SK-N-SH (cell line): ENCODE measurements around the gene SUPT20H. TPM values are rescaled to one million over a fixed set of nuclear protein-coding genes. Genes with fewer than 3 reads are reported as not detected.

Source experiments
- CTCF ChIA-PET: fragments of 300-600, 350-600 bp; formaldehyde crosslinking; extraction: SDS; loops from one replicate; lab custom pipeline; 2021; lab: Yijun Ruan, JAX
- POLR2A ChIA-PET: fragments of 350-600 bp; sonication (Branson Sonifier 250); formaldehyde crosslinking; extraction: SDS; loops from one replicate; lab custom pipeline; 2020; ENCODE audit warnings: antibody characterized with exemption, inconsistent platforms; lab: Yijun Ruan, JAX
- DNase-seq: peaks from one replicate; pipeline ENCODE4 v3.0.0; 2012
- H2AFZ ChIP-seq: fragments of 200-600 bp; sonication (generic); 2 replicates; pipeline ENCODE4 v1.8.1; 2016; ENCODE audit warnings: antibody characterized with exemption, mild to moderate bottlenecking, low read depth
- H3F3A ChIP-seq: fragments of 200-600 bp; sonication (generic); replicated peaks from 2 replicates; pipeline ENCODE3; 2016; ENCODE audit warnings: antibody characterized with exemption, mild to moderate bottlenecking; ENCODE audit not compliant: insufficient read depth
- H3K27ac ChIP-seq, 2 experiments: fragments of 200-500 bp in 1 of 2; fragments of 200-600 bp in 1 of 2; sonication (Bioruptor generic) in 1 of 2; sonication (generic), shearing (Covaris generic) in 1 of 2; 2 replicates each; pipeline versions ENCODE4 v1.5.1 to v1.6.1; 2014 to 2016; ENCODE audit warnings: low read depth in 2 of 2, inconsistent platforms in 1 of 2, low read length in 1 of 2, mild to moderate bottlenecking in 1 of 2, mixed read lengths in 1 of 2
- H3K27me3 ChIP-seq: fragments of 200-600 bp; sonication (generic), shearing (Covaris generic); 2 replicates; pipeline ENCODE4 v1.6.1; 2016; ENCODE audit warnings: mixed run types; ENCODE audit not compliant: insufficient read depth
- H3K36me3 ChIP-seq, 2 experiments: fragments of 200-500 bp in 1 of 2; fragments of 200-600 bp in 1 of 2; sonication (Bioruptor generic) in 1 of 2; sonication (generic) in 1 of 2; replicated peaks in 1 of 2; 2 replicates each; pipeline versions ENCODE3 to v1.5.1; 2014 to 2016; ENCODE audit warnings: low read length in 1 of 2, mild to moderate bottlenecking in 1 of 2; ENCODE audit not compliant: insufficient read depth in 2 of 2, control insufficient read depth in 1 of 2
- H3K4me1 ChIP-seq, 2 experiments: fragments of 200-500 bp in 1 of 2; fragments of 200-600 bp in 1 of 2; sonication (Bioruptor generic) in 1 of 2; sonication (generic), shearing (Covaris generic) in 1 of 2; 2 replicates each; pipeline versions ENCODE4 v1.5.1 to v1.6.1; 2014 to 2016; ENCODE audit warnings: low read depth in 1 of 2, low read length in 1 of 2, mixed run types in 1 of 2; ENCODE audit not compliant: insufficient read depth in 2 of 2, control insufficient read depth in 1 of 2
- H3K4me2 ChIP-seq: fragments of 200-600 bp; sonication (generic), shearing (Covaris generic); 2 replicates; pipeline ENCODE4 v1.6.1; 2017; ENCODE audit warnings: mixed run types
- H3K4me3 ChIP-seq, 2 experiments: fragments of 200-500 bp in 1 of 2; fragments of 200-600 bp in 1 of 2; sonication (Bioruptor generic) in 1 of 2; sonication (generic), shearing (Covaris generic) in 1 of 2; 2 replicates each; pipeline versions ENCODE4 v1.5.1 to v1.8.1; 2014 to 2016; ENCODE audit warnings: low read depth in 2 of 2, inconsistent platforms in 1 of 2, low read length in 1 of 2, mild to moderate bottlenecking in 1 of 2, mixed read lengths in 1 of 2, moderate library complexity in 1 of 2
- H3K79me2 ChIP-seq: fragments of 200-600 bp; sonication (generic); 2 replicates; pipeline ENCODE4 v1.8.1; 2017; ENCODE audit warnings: mild to moderate bottlenecking; ENCODE audit not compliant: insufficient read depth
- H3K9ac ChIP-seq: fragments of 200-600 bp; sonication (generic); 2 replicates; pipeline ENCODE4 v1.6.1; 2017; ENCODE audit warnings: mixed run types
- H3K9me2 ChIP-seq: fragments of 200-600 bp; sonication (generic); 2 replicates; pipeline ENCODE4 v1.6.1; 2017; ENCODE audit warnings: mixed run types
- H3K9me3 ChIP-seq: fragments of 200-600 bp; sonication (generic); 2 replicates; pipeline ENCODE4 v1.6.1; 2017; ENCODE audit warnings: mixed run types, mild to moderate bottlenecking, moderate library complexity
- H4K20me1 ChIP-seq: fragments of 200-600 bp; sonication (generic); 2 replicates; pipeline ENCODE4 v1.6.1; 2017; ENCODE audit warnings: mild to moderate bottlenecking, mixed run types; ENCODE audit not compliant: insufficient read depth
- EP300 ChIP-seq, 2 experiments: IDR thresholded peaks; 2 replicates each; pipeline versions ENCODE4 v1.4.0 to v1.6.1; 2012; ENCODE audit warnings: borderline replicate concordance in 1 of 2, low read depth in 1 of 2, low read length in 1 of 2
- FOSL2 ChIP-seq: IDR thresholded peaks from 2 replicates; pipeline ENCODE4 v1.4.0; 2012; ENCODE audit warnings: low read depth, mild to moderate bottlenecking, moderate library complexity, borderline replicate concordance
- FOXJ3 ChIP-seq: sonication (generic); formaldehyde crosslinking; IDR thresholded peaks from 2 replicates; pipeline ENCODE4 v1.5.1; 2020; ENCODE audit warnings: mild to moderate bottlenecking, missing genetic modification reagents
- GATA2 ChIP-seq: sonication (generic); formaldehyde crosslinking; IDR thresholded peaks from 2 replicates; pipeline ENCODE4 v1.5.0; 2020; ENCODE audit warnings: mild to moderate bottlenecking, missing genetic modification reagents
- JUND ChIP-seq: IDR thresholded peaks from 2 replicates; pipeline ENCODE4 v1.4.0; 2012
- MAX ChIP-seq: IDR thresholded peaks from 2 replicates; pipeline ENCODE4 v1.4.0; 2012; ENCODE audit warnings: low read depth
- MEF2A ChIP-seq: IDR thresholded peaks from 2 replicates; pipeline ENCODE4 v1.4.0; 2012; ENCODE audit warnings: low read depth, borderline replicate concordance
- MXI1 ChIP-seq: IDR thresholded peaks from 2 replicates; pipeline ENCODE4 v1.6.1; 2012; ENCODE audit warnings: mild to moderate bottlenecking, low read depth, low read length, improper control_type of control experiment
- PBX3 ChIP-seq: IDR thresholded peaks from 2 replicates; pipeline ENCODE4; 2012
- POLR2AphosphoS5 ChIP-seq: IDR thresholded peaks from 2 replicates; pipeline ENCODE4 v1.6.1; 2012; ENCODE audit warnings: low read depth, low read length
- RAD21 ChIP-seq: IDR thresholded peaks from 2 replicates; pipeline ENCODE4 v1.6.1; 2012; ENCODE audit warnings: mild to moderate bottlenecking, low read length
- RCOR1 ChIP-seq: fragments of 150-350 bp; IDR thresholded peaks from 2 replicates; pipeline ENCODE4 v1.6.1; 2017; ENCODE audit warnings: antibody characterized with exemption, low read length
- SIN3A ChIP-seq: IDR thresholded peaks from 2 replicates; pipeline ENCODE4 v1.6.1; 2012; ENCODE audit warnings: low read depth, mild to moderate bottlenecking, low read length, moderate library complexity, borderline replicate concordance
- SMC3 ChIP-seq: IDR thresholded peaks from 2 replicates; pipeline ENCODE4 v1.6.1; 2012; ENCODE audit warnings: low read depth, low read length, improper control_type of control experiment
- TCF12 ChIP-seq: IDR thresholded peaks from 2 replicates; pipeline ENCODE4 v1.4.0; 2012
- TEAD4 ChIP-seq: IDR thresholded peaks from 2 replicates; pipeline ENCODE4 v1.4.0; 2012; ENCODE audit warnings: mild to moderate bottlenecking, borderline replicate concordance; ENCODE audit not compliant: insufficient read depth
- YY1 ChIP-seq: IDR thresholded peaks from 2 replicates; pipeline ENCODE4 v1.4.0; 2012; ENCODE audit warnings: low read depth, mild to moderate bottlenecking
- WGBS: methylation state at CpG from one replicate; pipeline ENCODE4 v1.1.6; 2017; ENCODE audit warnings: low lambda C conversion rate; 5-methylcytosine and 5-hydroxymethylcytosine counted together
- polyA plus RNA-seq, 3 experiments: library from polyadenylated mRNA; depleted of rRNA; stranded (reverse); fragments of >200 nt; gene quantifications; 2 replicates each; pipeline ENCODE4 v1.2.3, GENCODE V29; 2012
- TF ChIP-seq, protein P1 (sequence below): IDR thresholded peaks from 2 replicates; pipeline ENCODE4 v1.6.1; 2012; ENCODE audit warnings: mild to moderate bottlenecking, low read depth, low read length, moderate library complexity
- TF ChIP-seq, protein P2 (sequence below): fragments of 150-350 bp; IDR thresholded peaks from 2 replicates; pipeline ENCODE4 v1.6.1; 2017; ENCODE audit warnings: antibody characterized with exemption, low read length, low read depth, borderline replicate concordance
- TF ChIP-seq, protein P3 (sequence below): fragments of 200-600 bp; sonication (generic); IDR thresholded peaks from 2 replicates; pipeline ENCODE4 v1.6.1; 2017; ENCODE audit warnings: antibody characterized with exemption, mild to moderate bottlenecking, moderate library complexity

The SUPT20H gene
- polyA plus RNA-seq, 1 of the 3 experiments (the other 2 are of a cell fraction): 39.4 TPM

DNA sequence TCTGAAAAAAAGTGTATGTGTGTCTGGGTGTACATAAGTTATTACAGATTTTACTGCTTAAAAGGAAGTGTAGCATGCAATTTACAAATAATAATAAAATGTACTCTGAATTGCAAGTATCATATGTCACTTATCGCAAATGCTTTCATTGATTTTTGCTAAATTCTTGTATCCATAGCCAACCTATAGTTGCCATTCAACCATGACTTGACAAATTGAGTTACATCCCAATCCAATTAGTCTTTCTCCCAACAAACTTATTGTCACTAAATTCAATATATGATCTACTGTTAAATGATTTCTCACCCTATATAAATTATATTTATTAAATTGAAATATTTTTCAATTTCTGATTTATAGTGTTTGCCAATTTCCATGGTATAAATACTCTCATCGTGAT, 17.3 kb upstream of the SUPT20H start:
- Histone ChIP-seq H2AFZ (no peak overlapping the region), H3K9ac (no peak overlapping the region), H3K4me3 (no peak overlapping the region), H3K4me2 (no peak overlapping the region), H3K79me2 (no peaks in the 10 kb centered on the region), H3F3A (peaks cover 4% of the 10 kb centered on the region), H3K36me3 (no peaks in the 10 kb centered on the region), H3K27me3 (no peaks in the 10 kb centered on the region), H3K4me1 (no peaks in the 10 kb centered on the region), H3K9me3 (no peaks in the 10 kb centered on the region), H3K9me2 (no peaks in the 10 kb centered on the region), H3K27ac (no peak overlapping the region), H4K20me1 (no peaks in the 10 kb centered on the region)
- CTCF ChIA-PET: no interaction called here
- WGBS: 86% methylated on average over 2 of the region's 2 CpGs
- no peak for DNase-seq
- POLR2A ChIA-PET: no interaction called here
- TF ChIP-seq JUND: no peak
- no peak for TF ChIP-seq RAD21
- TF ChIP-seq YY1: no peak
- no peak for TF ChIP-seq POLR2AphosphoS5
- no peak for TF ChIP-seq TCF12
- no peak for TF ChIP-seq SMC3
- TF ChIP-seq MEF2A: no peak

DNA sequence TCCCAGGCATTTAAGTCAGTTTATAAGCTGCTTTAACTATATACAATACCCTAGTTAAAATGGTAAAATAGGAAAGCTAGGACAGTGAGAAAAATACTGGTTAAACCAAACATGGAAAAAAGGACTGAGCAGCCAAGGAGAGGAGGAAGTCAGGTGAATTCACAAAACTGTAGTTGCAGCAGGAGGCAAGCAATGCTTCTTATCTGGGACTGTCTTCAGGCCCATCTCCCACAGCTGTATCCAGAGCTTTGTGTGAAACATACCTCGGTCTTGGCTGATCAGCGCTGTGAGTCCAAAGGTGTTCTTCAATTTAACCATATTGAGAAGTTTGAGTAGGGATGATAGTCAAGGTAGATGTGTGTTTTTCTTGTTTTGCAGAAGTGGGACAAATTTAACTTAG, 15.7 kb upstream of the SUPT20H start:
- Histone ChIP-seq H3K4me3 (no peak overlapping the region), H3K36me3 (no peaks in the 10 kb centered on the region), H3K9ac (no peak overlapping the region), H2AFZ (no peak overlapping the region), H3K27me3 (no peaks in the 10 kb centered on the region), H3K27ac (peak overlapping the region in 1 of 2 experiments; percentile 16; a peak in 1 of 4 replicates), H3K79me2 (no peaks in the 10 kb centered on the region), H3K4me1 (no peaks in the 10 kb centered on the region), H3K9me2 (no peaks in the 10 kb centered on the region), H3K4me2 (no peak overlapping the region), H3K9me3 (no peaks in the 10 kb centered on the region), H4K20me1 (no peaks in the 10 kb centered on the region), H3F3A (peaks cover 4% of the 10 kb centered on the region)
- POLR2A ChIA-PET: no interaction called here
- DNase-seq: no peak
- 85% methylated on average over 2 of the region's 2 CpGs for WGBS
- CTCF ChIA-PET: interaction anchor here (0.8 to 2.2 kb wide), 3 partner anchors 34 to 1507 kb away, joined by 3 to 6 read pairs (median 3); no protein-coding TSS in a partner anchor
- no peak for TF ChIP-seq EP300 (IDR thresholded peaks at IDR 0.05; ENCODE audit: borderline replicate concordance in 1 of 2, low read depth in 1 of 2, low read length in 1 of 2)
- TF ChIP-seq MXI1: no peak
- no peak for TF ChIP-seq FOXJ3 (CRISPR knock-in tag)
- no peak for TF ChIP-seq FOSL2
- no peak for TF ChIP-seq PBX3
- no peak for TF ChIP-seq RAD21
- TF ChIP-seq, protein P1, sequence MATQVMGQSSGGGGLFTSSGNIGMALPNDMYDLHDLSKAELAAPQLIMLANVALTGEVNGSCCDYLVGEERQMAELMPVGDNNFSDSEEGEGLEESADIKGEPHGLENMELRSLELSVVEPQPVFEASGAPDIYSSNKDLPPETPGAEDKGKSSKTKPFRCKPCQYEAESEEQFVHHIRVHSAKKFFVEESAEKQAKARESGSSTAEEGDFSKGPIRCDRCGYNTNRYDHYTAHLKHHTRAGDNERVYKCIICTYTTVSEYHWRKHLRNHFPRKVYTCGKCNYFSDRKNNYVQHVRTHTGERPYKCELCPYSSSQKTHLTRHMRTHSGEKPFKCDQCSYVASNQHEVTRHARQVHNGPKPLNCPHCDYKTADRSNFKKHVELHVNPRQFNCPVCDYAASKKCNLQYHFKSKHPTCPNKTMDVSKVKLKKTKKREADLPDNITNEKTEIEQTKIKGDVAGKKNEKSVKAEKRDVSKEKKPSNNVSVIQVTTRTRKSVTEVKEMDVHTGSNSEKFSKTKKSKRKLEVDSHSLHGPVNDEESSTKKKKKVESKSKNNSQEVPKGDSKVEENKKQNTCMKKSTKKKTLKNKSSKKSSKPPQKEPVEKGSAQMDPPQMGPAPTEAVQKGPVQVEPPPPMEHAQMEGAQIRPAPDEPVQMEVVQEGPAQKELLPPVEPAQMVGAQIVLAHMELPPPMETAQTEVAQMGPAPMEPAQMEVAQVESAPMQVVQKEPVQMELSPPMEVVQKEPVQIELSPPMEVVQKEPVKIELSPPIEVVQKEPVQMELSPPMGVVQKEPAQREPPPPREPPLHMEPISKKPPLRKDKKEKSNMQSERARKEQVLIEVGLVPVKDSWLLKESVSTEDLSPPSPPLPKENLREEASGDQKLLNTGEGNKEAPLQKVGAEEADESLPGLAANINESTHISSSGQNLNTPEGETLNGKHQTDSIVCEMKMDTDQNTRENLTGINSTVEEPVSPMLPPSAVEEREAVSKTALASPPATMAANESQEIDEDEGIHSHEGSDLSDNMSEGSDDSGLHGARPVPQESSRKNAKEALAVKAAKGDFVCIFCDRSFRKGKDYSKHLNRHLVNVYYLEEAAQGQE: no peak
- TF ChIP-seq MEF2A: no peak
- TF ChIP-seq, protein P2, sequence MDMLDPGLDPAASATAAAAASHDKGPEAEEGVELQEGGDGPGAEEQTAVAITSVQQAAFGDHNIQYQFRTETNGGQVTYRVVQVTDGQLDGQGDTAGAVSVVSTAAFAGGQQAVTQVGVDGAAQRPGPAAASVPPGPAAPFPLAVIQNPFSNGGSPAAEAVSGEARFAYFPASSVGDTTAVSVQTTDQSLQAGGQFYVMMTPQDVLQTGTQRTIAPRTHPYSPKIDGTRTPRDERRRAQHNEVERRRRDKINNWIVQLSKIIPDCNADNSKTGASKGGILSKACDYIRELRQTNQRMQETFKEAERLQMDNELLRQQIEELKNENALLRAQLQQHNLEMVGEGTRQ: no peak
- TF ChIP-seq JUND: no peak
- TF ChIP-seq GATA2 (CRISPR knock-in tag): no peak
- no peak for TF ChIP-seq POLR2AphosphoS5
- no peak for TF ChIP-seq TEAD4
- no peak for TF ChIP-seq RCOR1
- no peak for TF ChIP-seq SMC3
- no peak for TF ChIP-seq SIN3A
- no peak for TF ChIP-seq MAX
- TF ChIP-seq, protein P3, sequence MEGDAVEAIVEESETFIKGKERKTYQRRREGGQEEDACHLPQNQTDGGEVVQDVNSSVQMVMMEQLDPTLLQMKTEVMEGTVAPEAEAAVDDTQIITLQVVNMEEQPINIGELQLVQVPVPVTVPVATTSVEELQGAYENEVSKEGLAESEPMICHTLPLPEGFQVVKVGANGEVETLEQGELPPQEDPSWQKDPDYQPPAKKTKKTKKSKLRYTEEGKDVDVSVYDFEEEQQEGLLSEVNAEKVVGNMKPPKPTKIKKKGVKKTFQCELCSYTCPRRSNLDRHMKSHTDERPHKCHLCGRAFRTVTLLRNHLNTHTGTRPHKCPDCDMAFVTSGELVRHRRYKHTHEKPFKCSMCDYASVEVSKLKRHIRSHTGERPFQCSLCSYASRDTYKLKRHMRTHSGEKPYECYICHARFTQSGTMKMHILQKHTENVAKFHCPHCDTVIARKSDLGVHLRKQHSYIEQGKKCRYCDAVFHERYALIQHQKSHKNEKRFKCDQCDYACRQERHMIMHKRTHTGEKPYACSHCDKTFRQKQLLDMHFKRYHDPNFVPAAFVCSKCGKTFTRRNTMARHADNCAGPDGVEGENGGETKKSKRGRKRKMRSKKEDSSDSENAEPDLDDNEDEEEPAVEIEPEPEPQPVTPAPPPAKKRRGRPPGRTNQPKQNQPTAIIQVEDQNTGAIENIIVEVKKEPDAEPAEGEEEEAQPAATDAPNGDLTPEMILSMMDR: no peak
